ENCODE data around the gene DRC3. TPM values are rescaled to one million over a fixed set of nuclear protein-coding genes. Genes with fewer than 3 reads are reported as not detected.

Gene DRC3
- total RNA-seq, 1 experiment from 2014 or later: 0.68 TPM

DNA sequence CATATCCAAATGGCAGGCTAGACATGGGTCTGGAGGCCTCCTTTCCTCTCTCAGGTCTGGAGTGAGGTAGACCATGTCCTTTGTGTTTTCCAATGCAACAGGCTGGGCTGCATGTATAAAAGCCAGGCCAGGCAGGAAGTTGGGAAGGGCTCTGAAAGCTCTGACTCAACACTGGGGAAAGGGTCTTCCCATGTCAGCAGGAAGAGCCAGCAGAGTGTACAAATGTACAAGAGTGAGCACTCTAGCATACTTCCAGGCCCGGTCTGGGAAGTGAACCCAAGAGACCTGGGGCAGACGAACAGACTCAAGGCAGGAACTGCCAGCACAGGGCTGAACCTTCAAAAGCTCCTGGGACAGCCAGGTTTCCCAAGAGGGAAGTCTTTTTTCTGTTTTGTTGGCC, 59.3 kb downstream of the DRC3 start:
- H3K18ac ChIP-seq (ENCODE audit: insufficient read length, low read depth, low read length): no peak overlapping the region
- peaks cover 0 to 2% (median 0%) of the 10 kb centered on the region in 3 experiments; a peak in 1 of 7 replicates for H3K36me3 Mint-ChIP-seq (ENCODE audit: insufficient read depth in 1 of 3, low read depth in 3 of 3)
- no peak overlapping the region for H3K27ac ChIP-seq (ENCODE audit: insufficient read length, low read depth, low read length)

More for the DNA sequence above, 59.3 kb downstream of the DRC3 start:
- Mint-ChIP-seq H3K9me3 (no peaks in the 10 kb centered on the region), H3K4me1 (peaks cover 0 to 6% of the 10 kb centered on the region in 2 experiments; a peak in 1 of 4 replicates), H3K27ac (no peak overlapping the region), H3K27me3 (ENCODE audit: low read depth) (no peaks in the 10 kb centered on the region), H3K4me3 (no peak overlapping the region)
- no peaks in the 10 kb centered on the region for H3K79me1 ChIP-seq (ENCODE audit: insufficient read depth, low read depth, low read length, poor library complexity, severe bottlenecking)
- H3K4me1 ChIP-seq (ENCODE audit: insufficient read depth, low read length): no peaks in the 10 kb centered on the region
- H3K79me2 ChIP-seq (ENCODE audit: insufficient read depth, low read length): no peaks in the 10 kb centered on the region
- H2AFZ ChIP-seq (ENCODE audit: low read length): no peak overlapping the region
- TF ChIP-seq, protein P1, sequence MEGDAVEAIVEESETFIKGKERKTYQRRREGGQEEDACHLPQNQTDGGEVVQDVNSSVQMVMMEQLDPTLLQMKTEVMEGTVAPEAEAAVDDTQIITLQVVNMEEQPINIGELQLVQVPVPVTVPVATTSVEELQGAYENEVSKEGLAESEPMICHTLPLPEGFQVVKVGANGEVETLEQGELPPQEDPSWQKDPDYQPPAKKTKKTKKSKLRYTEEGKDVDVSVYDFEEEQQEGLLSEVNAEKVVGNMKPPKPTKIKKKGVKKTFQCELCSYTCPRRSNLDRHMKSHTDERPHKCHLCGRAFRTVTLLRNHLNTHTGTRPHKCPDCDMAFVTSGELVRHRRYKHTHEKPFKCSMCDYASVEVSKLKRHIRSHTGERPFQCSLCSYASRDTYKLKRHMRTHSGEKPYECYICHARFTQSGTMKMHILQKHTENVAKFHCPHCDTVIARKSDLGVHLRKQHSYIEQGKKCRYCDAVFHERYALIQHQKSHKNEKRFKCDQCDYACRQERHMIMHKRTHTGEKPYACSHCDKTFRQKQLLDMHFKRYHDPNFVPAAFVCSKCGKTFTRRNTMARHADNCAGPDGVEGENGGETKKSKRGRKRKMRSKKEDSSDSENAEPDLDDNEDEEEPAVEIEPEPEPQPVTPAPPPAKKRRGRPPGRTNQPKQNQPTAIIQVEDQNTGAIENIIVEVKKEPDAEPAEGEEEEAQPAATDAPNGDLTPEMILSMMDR (conservative IDR thresholded peaks at IDR 0.05): no peak
- H2AK5ac ChIP-seq (ENCODE audit: insufficient read length, low read length): no peak overlapping the region
- H4K20me1 ChIP-seq (ENCODE audit: control insufficient read depth, insufficient read depth, insufficient read length): no peaks in the 10 kb centered on the region
- no peak overlapping the region for H3K9ac ChIP-seq (ENCODE audit: extremely low read depth, insufficient read length, low read length)
- no peaks in the 10 kb centered on the region for H3K27me3 ChIP-seq (ENCODE audit: insufficient read depth, low read length)
- no peak overlapping the region for H2BK15ac ChIP-seq (ENCODE audit: low read depth, low read length)
- no peak for DNase-seq
- H4K8ac ChIP-seq (replicated peaks; ENCODE audit: insufficient read length, low read depth, low read length): no peak overlapping the region
- H2BK5ac ChIP-seq (ENCODE audit: insufficient read length, low read length): no peak overlapping the region
- H3T11ph ChIP-seq (ENCODE audit: low read length): no peak overlapping the region
- no peak overlapping the region for H2BK120ac ChIP-seq (ENCODE audit: low read depth, low read length, poor library complexity, severe bottlenecking)
- H3K56ac ChIP-seq (ENCODE audit: insufficient read length, low read depth, low read length): no peak overlapping the region
- no peak overlapping the region for H4K5ac ChIP-seq (ENCODE audit: insufficient read length, low read depth, low read length)
- H4K91ac ChIP-seq (ENCODE audit: insufficient read length, low read depth, low read length): no peak overlapping the region
- H2BK12ac ChIP-seq (ENCODE audit: insufficient read length, low read depth, low read length): no peak overlapping the region
- H2BK20ac ChIP-seq (ENCODE audit: low read depth, low read length, poor library complexity, severe bottlenecking): no peak overlapping the region
- H3K14ac ChIP-seq (ENCODE audit: insufficient read depth, low read length): no peak overlapping the region
- no peaks in the 10 kb centered on the region for H3K23me2 ChIP-seq (ENCODE audit: insufficient read length, low read depth, low read length, poor library complexity, severe bottlenecking)
- WGBS (ENCODE audit: extremely low coverage, insufficient read length, low lambda C conversion rate): no CpG with 5 or more reads among the region's 2 CpGs
- no peak overlapping the region for H3K4ac ChIP-seq (ENCODE audit: low read depth, low read length)
- H3K4me2 ChIP-seq (ENCODE audit: insufficient read depth, insufficient read length, low read length): no peak overlapping the region
- H3K9me3 ChIP-seq (ENCODE audit: control insufficient read depth, low read depth, low read length): no peaks in the 10 kb centered on the region
- H3K23ac ChIP-seq (ENCODE audit: insufficient read length, low read depth, low read length): no peak overlapping the region
